Fibroblast of the aortic adventitia (primary cell): ENCODE results near the gene FBXL17. TPM values are rescaled to one million over a fixed set of nuclear protein-coding genes. Genes with fewer than 3 reads are reported as not detected.

Source experiments
- DNase-seq: peaks from one replicate; pipeline ENCODE4 v3.0.0-alpha.2; 2010; ENCODE audit warnings: low read depth
- H3K4me3 ChIP-seq: 2 replicates; pipeline ENCODE4 v1.5.1; 2011; ENCODE audit warnings: low read depth, mild to moderate bottlenecking, control low read depth, low read length, moderate library complexity
- CTCF ChIP-seq: IDR thresholded peaks from 2 replicates; pipeline ENCODE4 v1.5.1; 2011; ENCODE audit warnings: mild to moderate bottlenecking, low read length, control low read depth, inconsistent platforms; ENCODE audit not compliant: insufficient read depth
- total RNA-seq: library from RNA; depleted of rRNA; stranded (reverse); fragments of >200 nt; gene quantifications from 2 replicates; pipeline ENCODE4 v1.2.3, GENCODE V29; 2012; ENCODE audit warnings: low replicate concordance

FBXL17 gene
- total RNA-seq, 1 donor = 19.7 TPM

GRCh38 chr5:107916731-107917725 lies 464.9 kb downstream of the FBXL17 start:
- DNase-seq = no peak
- no peak for TF ChIP-seq CTCF
- H3K4me3 ChIP-seq = no peak overlapping the region

GRCh38 chr5:107915176-107915812 lies 466.6 kb downstream of the FBXL17 start:
- peak; percentile 3 for DNase-seq
- TF ChIP-seq CTCF = no peak
- H3K4me3 ChIP-seq = no peak overlapping the region

GRCh38 chr5:107913494-107913893 lies 468.4 kb downstream of the FBXL17 start:
- no peak for DNase-seq
- no peak overlapping the region for H3K4me3 ChIP-seq
- TF ChIP-seq CTCF = no peak

GRCh38 chr5:107900721-107901120 lies 481.2 kb downstream of the FBXL17 start:
- no peak for TF ChIP-seq CTCF
- DNase-seq = no peak
- no peak overlapping the region for H3K4me3 ChIP-seq

- peak; percentile 33 for DNase-seq
- no peak for TF ChIP-seq CTCF
- H3K4me3 ChIP-seq = no peak overlapping the region
These were observed 487.5 kb downstream of the FBXL17 start for GRCh38 chr5:107894361-107894760.

GRCh38 chr5:107893642-107894041 lies 488.3 kb downstream of the FBXL17 start:
- no peak overlapping the region for H3K4me3 ChIP-seq
- TF ChIP-seq CTCF = no peak
- DNase-seq = peak; percentile 76
